NB4 (cell line): ENCODE measurements around the gene FAM78B.

Source experiments
- DNase-seq: peaks from one replicate; pipeline ENCODE4 v3.0.0; 2010; ENCODE audit warnings: low read depth
- H3K4me3 ChIP-seq: one replicate; pipeline ENCODE4 v1.5.1; 2011; ENCODE audit warnings: mild to moderate bottlenecking, low read depth, low read length, moderate library complexity
- CTCF ChIP-seq: IDR thresholded peaks from one replicate; pipeline ENCODE4 v1.5.1; 2012; ENCODE audit warnings: low read depth, low read length
- MAX ChIP-seq: IDR thresholded peaks from 2 replicates; pipeline ENCODE4 v1.6.1; 2011; ENCODE audit warnings: low read depth, low read length
- MYC ChIP-seq: IDR thresholded peaks from 2 replicates; pipeline ENCODE4 v1.6.1; 2011; ENCODE audit warnings: low read depth, low read length
- POLR2A ChIP-seq: IDR thresholded peaks from 2 replicates; pipeline ENCODE4 v1.6.1; 2011; ENCODE audit warnings: mild to moderate bottlenecking; ENCODE audit not compliant: insufficient read length; ENCODE audit errors: extremely low read depth

FAM78B gene

GRCh38 chr1:166152978-166153377, 13.8 kb downstream of the FAM78B start:
- TF ChIP-seq CTCF (no peak), MYC (no peak)
- H3K4me3 ChIP-seq: no peak overlapping the region

GRCh38 chr1:166151804-166152203, 15.0 kb downstream of the FAM78B start:
- TF ChIP-seq MAX: no peak
- no peak for TF ChIP-seq POLR2A
- TF ChIP-seq CTCF: no peak
- TF ChIP-seq MYC: no peak
- DNase-seq: no peak
- no peak overlapping the region for H3K4me3 ChIP-seq

More at GRCh38 chr1:166152978-166153377, 13.8 kb downstream of the FAM78B start:
- no peak for DNase-seq

- TF ChIP-seq MAX (no peak), CTCF (no peak), MYC (no peak), POLR2A (no peak)
- no peak overlapping the region for H3K4me3 ChIP-seq
- no peak for DNase-seq
These were observed 21.3 kb downstream of the FAM78B start for GRCh38 chr1:166145499-166145898.

- TF ChIP-seq CTCF (no peak), MAX (no peak), MYC (no peak), POLR2A (no peak)
- H3K4me3 ChIP-seq: no peak overlapping the region
- DNase-seq: no peak
These were observed 24.8 kb downstream of the FAM78B start for GRCh38 chr1:166141969-166142368.

GRCh38 chr1:166140251-166140650, 26.6 kb downstream of the FAM78B start:
- H3K4me3 ChIP-seq: no peak overlapping the region
- TF ChIP-seq MAX (no peak), POLR2A (no peak), CTCF (no peak), MYC (no peak)
- no peak for DNase-seq

GRCh38 chr1:166139735-166140134, 27.1 kb downstream of the FAM78B start:
- TF ChIP-seq MYC (no peak), MAX (no peak), POLR2A (no peak), CTCF (no peak)
- H3K4me3 ChIP-seq: no peak overlapping the region
- DNase-seq: no peak
